Measurements from ENCODE around the gene ANTXRL.
"Not testable (repeated sequence)": the region's sequence is repeated elsewhere in the genome, so short reads cannot be mapped to it uniquely, and the experiment has no call there.

ANTXRL gene

GRCh38 chr10:46308113-46308415, 21.3 kb downstream of the ANTXRL start:
- DNase-seq (ENCODE audit: low read depth in 2 of 2), result no peak

- no peak for DNase-seq (ENCODE audit: low read depth in 2 of 2)
These were observed 22.1 kb downstream of the ANTXRL start for GRCh38 chr10:46308666-46309450.

- DNase-seq (ENCODE audit: low read depth in 2 of 2), result no peak
These were observed 22.8 kb downstream of the ANTXRL start for GRCh38 chr10:46309511-46310142.

GRCh38 chr10:46310143-46310514, 23.3 kb downstream of the ANTXRL start:
- DNase-seq (ENCODE audit: low read depth in 2 of 2), result no peak

GRCh38 chr10:46310851-46311250, 24.1 kb downstream of the ANTXRL start:
- no peak for DNase-seq (ENCODE audit: low read depth in 2 of 2)

GRCh38 chr10:46311501-46311951, 24.7 kb downstream of the ANTXRL start:
- DNase-seq (ENCODE audit: low read depth in 2 of 2), result no peak

- not testable (repeated sequence) for DNase-seq (ENCODE audit: low read depth in 2 of 2)
These were observed 25.2 kb downstream of the ANTXRL start for GRCh38 chr10:46311961-46312431.

GRCh38 chr10:46312953-46313352, 26.2 kb downstream of the ANTXRL start:
- DNase-seq (ENCODE audit: low read depth in 2 of 2), result no peak

- DNase-seq (ENCODE audit: low read depth in 2 of 2), result no peak
These were observed 27.3 kb downstream of the ANTXRL start for GRCh38 chr10:46314071-46314470.

GRCh38 chr10:46315071-46315860, 28.5 kb downstream of the ANTXRL start:
- DNase-seq (ENCODE audit: low read depth in 2 of 2), result not testable (repeated sequence)

GRCh38 chr10:46317370-46317769, 30.6 kb downstream of the ANTXRL start:
- no peak for DNase-seq (ENCODE audit: low read depth in 2 of 2)

- no peak for DNase-seq (ENCODE audit: low read depth in 2 of 2)
These were observed 31.1 kb downstream of the ANTXRL start for GRCh38 chr10:46317889-46318288.

- no peak for DNase-seq (ENCODE audit: low read depth in 2 of 2)
These were observed 32.0 kb downstream of the ANTXRL start for GRCh38 chr10:46318799-46319198.

GRCh38 chr10:46319389-46319788, 32.6 kb downstream of the ANTXRL start:
- DNase-seq (ENCODE audit: low read depth in 2 of 2), result no peak

GRCh38 chr10:46321770-46322169, 35.0 kb downstream of the ANTXRL start:
- DNase-seq (ENCODE audit: low read depth in 2 of 2), result no peak

- DNase-seq (ENCODE audit: low read depth in 2 of 2), result no peak
These were observed 36.4 kb downstream of the ANTXRL start for GRCh38 chr10:46323176-46323575.

- no peak for DNase-seq (ENCODE audit: low read depth in 2 of 2)
These were observed 38.2 kb downstream of the ANTXRL start for GRCh38 chr10:46325021-46325420.

GRCh38 chr10:46326066-46326465, 39.3 kb downstream of the ANTXRL start:
- DNase-seq (ENCODE audit: low read depth in 2 of 2), result no peak

GRCh38 chr10:46326971-46327370, 40.2 kb downstream of the ANTXRL start:
- DNase-seq (ENCODE audit: low read depth in 2 of 2), result no peak

GRCh38 chr10:46327685-46328084, 40.9 kb downstream of the ANTXRL start:
- no peak for DNase-seq (ENCODE audit: low read depth in 2 of 2)

GRCh38 chr10:46328853-46329689, 42.3 kb downstream of the ANTXRL start:
- DNase-seq (ENCODE audit: low read depth in 2 of 2), result no peak

- no peak for DNase-seq (ENCODE audit: low read depth in 2 of 2)
These were observed 42.9 kb downstream of the ANTXRL start for GRCh38 chr10:46329690-46330016.
